Neuronal stem cell (in vitro differentiated cells): ENCODE measurements around the gene CEP350. TPM values are rescaled to one million over a fixed set of nuclear protein-coding genes. Genes with fewer than 3 reads are reported as not detected.

Experiments
- DNase-seq: peaks from one replicate; pipeline ENCODE4 v3.0.0-alpha.2; 2013; ENCODE audit warnings: low spot score
- H2AFZ ChIP-seq: one replicate; pipeline ENCODE4 v1.6.1; 2013; ENCODE audit warnings: mild to moderate bottlenecking, low read length, inconsistent platforms
- H2AK5ac ChIP-seq: 2 replicates; pipeline ENCODE4 v1.6.1; 2013; ENCODE audit warnings: low read depth, mild to moderate bottlenecking, inconsistent platforms, low read length, moderate library complexity, mixed read lengths
- H2BK120ac ChIP-seq: 2 replicates; pipeline ENCODE4 v1.6.1; 2013; ENCODE audit warnings: low read depth, mild to moderate bottlenecking, inconsistent platforms, low read length, moderate library complexity, mixed read lengths
- H2BK12ac ChIP-seq: one replicate; pipeline ENCODE4 v1.6.1; 2013; ENCODE audit warnings: low read length, inconsistent platforms
- H2BK15ac ChIP-seq: 2 replicates; pipeline ENCODE4 v1.6.1; 2013; ENCODE audit warnings: mild to moderate bottlenecking, low read length, inconsistent platforms, mixed read lengths
- H2BK5ac ChIP-seq: one replicate; pipeline ENCODE4 v1.6.1; 2013; ENCODE audit warnings: inconsistent platforms, mild to moderate bottlenecking, low read length, moderate library complexity
- H3K14ac ChIP-seq: one replicate; pipeline ENCODE4 v1.6.1; 2013; ENCODE audit warnings: low read length, inconsistent platforms
- H3K18ac ChIP-seq: 2 replicates; pipeline ENCODE4 v1.6.1; 2013; ENCODE audit warnings: low read length, inconsistent platforms
- H3K23ac ChIP-seq: 2 replicates; pipeline ENCODE4 v1.6.1; 2013; ENCODE audit warnings: low read depth, mild to moderate bottlenecking, mixed read lengths, low read length, inconsistent platforms; ENCODE audit not compliant: poor library complexity
- H3K27ac ChIP-seq: replicated peaks from 3 replicates; pipeline ENCODE4 v1.5.1; 2013; ENCODE audit warnings: low read length, inconsistent platforms
- H3K27me3 ChIP-seq, 3 experiments: 2 replicates each; pipeline ENCODE4 v1.6.1; 2013; ENCODE audit warnings: low read length in 3 of 3, mild to moderate bottlenecking in 2 of 3, inconsistent platforms in 1 of 3, low read depth in 1 of 3, mixed read lengths in 1 of 3, moderate library complexity in 1 of 3; ENCODE audit not compliant: control insufficient read depth in 3 of 3, insufficient read depth in 3 of 3
- H3K36me3 ChIP-seq, 2 donors: replicated peaks in 1 of 2; 2 replicates each; pipeline ENCODE4 v1.6.1; 2013; ENCODE audit warnings: low read length in 2 of 2; ENCODE audit not compliant: control insufficient read depth in 2 of 2, insufficient read depth in 2 of 2
- H3K4ac ChIP-seq: 2 replicates; pipeline ENCODE4 v1.6.1; 2013; ENCODE audit warnings: inconsistent platforms, mild to moderate bottlenecking, low read length, moderate library complexity
- H3K4me1 ChIP-seq, 2 donors: 1 replicate in 1 of 2; 2 replicates in 1 of 2; pipeline ENCODE4 v1.6.1; 2013; ENCODE audit warnings: low read length in 2 of 2, low read depth in 1 of 2; ENCODE audit not compliant: control insufficient read depth in 2 of 2, insufficient read depth in 1 of 2
- H3K4me2 ChIP-seq: one replicate; pipeline ENCODE4 v1.6.1; 2013; ENCODE audit warnings: mild to moderate bottlenecking, low read length, inconsistent platforms; ENCODE audit not compliant: insufficient read depth, poor library complexity, severe bottlenecking
- H3K4me3 ChIP-seq, 2 donors: 2 replicates each; pipeline ENCODE4 v1.5.1; 2013; ENCODE audit warnings: low read length in 2 of 2, mild to moderate bottlenecking in 2 of 2, inconsistent platforms in 1 of 2, moderate library complexity in 1 of 2
- H3K79me1 ChIP-seq: one replicate; pipeline ENCODE4 v1.6.1; 2013; ENCODE audit warnings: low read depth, mild to moderate bottlenecking, inconsistent platforms, low read length, moderate library complexity
- H3K9ac ChIP-seq: one replicate; pipeline ENCODE4 v1.6.1; 2013; ENCODE audit warnings: mild to moderate bottlenecking, low read depth, low read length, inconsistent platforms; ENCODE audit not compliant: poor library complexity
- H3K9me3 ChIP-seq, 2 donors: replicated peaks in 1 of 2; 2 replicates each; pipeline versions ENCODE3 to v1.6.1; 2013; ENCODE audit warnings: low read length in 2 of 2, mild to moderate bottlenecking in 2 of 2, inconsistent platforms in 1 of 2, low read depth in 1 of 2, mixed read lengths in 1 of 2, moderate library complexity in 1 of 2; ENCODE audit not compliant: control insufficient read depth in 2 of 2, insufficient read depth in 1 of 2
- H4K8ac ChIP-seq: one replicate; pipeline ENCODE4 v1.6.1; 2013; ENCODE audit warnings: low read depth, mild to moderate bottlenecking, inconsistent platforms, low read length, moderate library complexity
- H4K91ac ChIP-seq: one replicate; pipeline ENCODE4 v1.6.1; 2013; ENCODE audit warnings: low read length, low read depth, mild to moderate bottlenecking, inconsistent platforms; ENCODE audit not compliant: poor library complexity
- WGBS, 2 donors: extraction: QIAGEN DNeasy Blood & Tissue Kit; methylation state at CpG; one replicate each; pipeline ENCODE4 v1.1.7; 2013; ENCODE audit warnings: missing lambda C conversion rate in 2 of 2, mixed read lengths in 1 of 2; ENCODE audit not compliant: insufficient read length in 2 of 2, insufficient replicate concordance in 1 of 2; ENCODE audit errors: extremely low coverage in 2 of 2; 5-methylcytosine and 5-hydroxymethylcytosine counted together
- polyA plus RNA-seq, 2 experiments: library from polyadenylated mRNA; stranded (reverse); fragments of 200-250 nt; gene quantifications; one replicate each; pipeline ENCODE4 v1.2.3, GENCODE V29; 2013

The CEP350 gene
- 11.1 TPM for polyA plus RNA-seq (2013, experiment 1 of 2)
- polyA plus RNA-seq (2013, experiment 2 of 2): 10.3 TPM

DNA sequence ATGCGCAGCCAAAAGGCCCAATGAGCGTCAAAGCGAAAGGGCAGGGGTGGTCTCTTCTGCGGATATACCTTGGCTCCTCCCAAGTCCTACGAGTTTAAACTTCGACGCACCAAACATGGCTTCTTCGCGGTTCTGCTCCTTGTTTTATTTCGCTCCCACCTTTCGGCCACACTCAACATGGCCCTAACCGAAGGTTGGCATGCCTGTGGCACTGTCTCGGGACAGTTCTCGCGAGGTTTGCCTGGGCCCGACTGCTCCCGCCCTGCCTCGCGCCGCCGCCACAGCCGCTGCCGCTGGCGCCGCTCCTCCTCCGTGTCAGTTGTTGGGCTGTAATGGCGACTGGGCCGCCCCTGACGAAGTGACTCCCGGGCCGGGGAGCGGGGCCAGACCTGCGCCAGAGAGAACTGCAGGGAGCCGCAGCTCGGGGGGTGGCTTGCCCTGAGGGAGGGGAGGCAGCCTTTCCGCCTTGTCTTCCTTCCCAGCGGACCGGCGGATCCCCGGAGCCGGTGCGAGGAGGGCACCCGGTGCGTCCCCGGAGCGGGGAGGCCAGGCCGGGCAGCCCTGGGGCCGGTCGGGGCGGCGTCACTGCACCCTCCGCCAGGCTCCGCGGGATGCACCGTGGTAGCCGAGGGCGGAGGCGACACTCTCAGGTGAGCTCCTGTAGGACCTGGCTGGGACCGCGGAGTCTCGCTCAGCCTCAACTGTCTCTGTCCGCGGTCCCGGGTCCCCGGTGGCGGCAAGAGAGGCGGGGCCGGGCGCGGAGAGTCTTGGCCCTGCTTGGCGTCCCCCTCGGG is at the start of gene CEP350:
TSS of gene CEP350 (plus strand) at position 318 of the 794 bp plus-strand sequence. CDS start 31,372 bp downstream, outside the sequence.
- Histone ChIP-seq H3K4ac (peak within 1 kb of the TSS; percentile 78), H3K36me3 (no peaks in the 10 kb centered on the region), H2BK5ac (peak within 1 kb of the TSS; percentile 94), H2AFZ (peak within 1 kb of the TSS; percentile 92), H2BK15ac (peak within 1 kb of the TSS; percentile 56), H3K79me1 (peaks cover 4% of the 10 kb centered on the region), H3K18ac (peak within 1 kb of the TSS; percentile 99), H3K27me3 (no peaks in the 10 kb centered on the region), H3K9me3 (no peaks in the 10 kb centered on the region), H3K4me3 (peak within 1 kb of the TSS; percentile 54 to 97), H4K91ac (no peak within 1 kb of the TSS), H3K9ac (peak within 1 kb of the TSS; percentile 96), H2BK120ac (no peak within 1 kb of the TSS), H2AK5ac (peak within 1 kb of the TSS; percentile 76), H4K8ac (no peak within 1 kb of the TSS), H3K14ac (peak within 1 kb of the TSS; percentile 90), H3K27ac (peak within 1 kb of the TSS; percentile 88), H3K23ac (peak within 1 kb of the TSS; percentile 98), H2BK12ac (no peak within 1 kb of the TSS), H3K4me1 (peaks cover 1 to 2% of the 10 kb centered on the region in 2 donors), H3K4me2 (peak within 1 kb of the TSS; percentile 60)
- WGBS, 2 donors: no CpG with 5 or more reads among the region's 72 CpGs
- peak; percentile 97 for DNase-seq

DNA sequence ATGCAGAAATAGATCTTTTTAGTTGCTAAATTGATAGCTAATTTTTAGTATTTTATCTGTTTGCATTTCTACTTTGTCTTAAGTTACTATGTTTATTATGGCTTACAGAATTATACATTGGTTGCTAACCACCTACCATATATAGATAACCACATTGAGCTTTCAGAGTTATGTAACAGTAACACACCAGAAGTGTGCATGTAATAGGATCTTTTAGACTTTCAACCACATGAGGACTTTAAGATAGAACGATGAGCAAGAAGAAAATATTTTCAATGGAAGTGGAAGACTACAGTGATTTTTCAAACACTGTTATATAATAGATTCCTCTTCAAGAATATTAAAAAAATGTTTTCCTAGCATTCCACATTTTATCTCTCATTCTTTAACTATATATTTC is 43.7 kb upstream of the CEP350 start:
- no peak overlapping the region for H2BK120ac ChIP-seq
- H2BK5ac ChIP-seq: no peak overlapping the region
- H3K36me3 ChIP-seq: peaks cover 0 to 54% of the 10 kb centered on the region in 2 donors
- no peak for DNase-seq
- no peaks in the 10 kb centered on the region for H3K4me1 ChIP-seq
- no peak overlapping the region for H2BK15ac ChIP-seq
- H3K79me1 ChIP-seq: no peaks in the 10 kb centered on the region
- H3K27ac ChIP-seq: no peak overlapping the region
- no CpG with 5 or more reads among the region's 1 CpG for WGBS, 2 donors
- no peaks in the 10 kb centered on the region for H3K27me3 ChIP-seq
- no peak overlapping the region for H3K4me3 ChIP-seq
- no peak overlapping the region for H2AFZ ChIP-seq
- no peak overlapping the region for H3K4ac ChIP-seq
- H3K9ac ChIP-seq: no peak overlapping the region
- no peak overlapping the region for H2AK5ac ChIP-seq
- H3K18ac ChIP-seq: no peak overlapping the region
- H3K4me2 ChIP-seq: no peak overlapping the region
- no peaks in the 10 kb centered on the region for H3K9me3 ChIP-seq
- H2BK12ac ChIP-seq: no peak overlapping the region
- no peak overlapping the region for H4K91ac ChIP-seq
- H3K14ac ChIP-seq: no peak overlapping the region
- H3K23ac ChIP-seq: no peak overlapping the region
- no peak overlapping the region for H4K8ac ChIP-seq

GRCh38 chr1:179911812-179912211 is 42.8 kb upstream of the CEP350 start:
- H2BK120ac ChIP-seq: no peak overlapping the region
- no peak overlapping the region for H3K14ac ChIP-seq
- H2BK12ac ChIP-seq: no peak overlapping the region
- no peaks in the 10 kb centered on the region for H3K79me1 ChIP-seq
- H3K9ac ChIP-seq: no peak overlapping the region
- H3K27me3 ChIP-seq: no peaks in the 10 kb centered on the region
- H3K4me2 ChIP-seq: no peak overlapping the region
- no peak overlapping the region for H2AFZ ChIP-seq
- H3K4me3 ChIP-seq: no peak overlapping the region
- H3K23ac ChIP-seq: no peak overlapping the region
- H3K9me3 ChIP-seq: no peaks in the 10 kb centered on the region
- no peak overlapping the region for H2BK15ac ChIP-seq
- no peak overlapping the region for H3K18ac ChIP-seq
- no peak for DNase-seq
- no peak overlapping the region for H3K27ac ChIP-seq
- no peak overlapping the region for H4K8ac ChIP-seq
- no peaks in the 10 kb centered on the region for H3K4me1 ChIP-seq
- no peak overlapping the region for H4K91ac ChIP-seq
- H2AK5ac ChIP-seq: no peak overlapping the region
- peaks cover 0 to 61% of the 10 kb centered on the region in 2 donors for H3K36me3 ChIP-seq
- no CpG with 5 or more reads among the region's 3 CpGs for WGBS, 2 donors
- H3K4ac ChIP-seq: no peak overlapping the region
- H2BK5ac ChIP-seq: no peak overlapping the region

GRCh38 chr1:179917601-179918429 is 36.8 kb upstream of the CEP350 start:
- Histone ChIP-seq H2BK15ac (no peak overlapping the region), H3K27ac (no peak overlapping the region), H3K9ac (no peak overlapping the region), H3K18ac (no peak overlapping the region), H4K8ac (no peak overlapping the region), H2BK120ac (no peak overlapping the region), H2BK5ac (no peak overlapping the region), H2AFZ (no peak overlapping the region), H3K4me1 (peaks cover 4 to 7% of the 10 kb centered on the region in 2 donors), H2BK12ac (no peak overlapping the region), H3K27me3 (no peaks in the 10 kb centered on the region), H4K91ac (no peak overlapping the region), H3K4me2 (no peak overlapping the region), H3K4ac (no peak overlapping the region), H3K9me3 (peaks cover 0 to 4% of the 10 kb centered on the region in 2 donors), H3K4me3 (no peak overlapping the region), H2AK5ac (no peak overlapping the region), H3K23ac (no peak overlapping the region), H3K79me1 (no peaks in the 10 kb centered on the region), H3K14ac (no peak overlapping the region), H3K36me3 (peaks cover 3 to 64% of the 10 kb centered on the region in 2 donors)
- no peak for DNase-seq
- WGBS, 2 donors: no CpG with 5 or more reads among the region's 10 CpGs
